Amniotic stem cell (primary cell): ENCODE results near the gene WDR37.
"Not testable (repeated sequence)": the region's sequence is repeated elsewhere in the genome, so short reads cannot be mapped to it uniquely, and the experiment has no call there.

Experiments used
- DNase-seq: peaks from one replicate; lab custom pipeline; 2025; lab: John Stamatoyannopoulos, UW

The WDR37 gene

GRCh38 chr10:1056326-1057105 lies at the start of gene WDR37:
Gene WDR37 (plus strand): TSS chr10:1056385. CDS start chr10:1072156, 15,771 bp downstream.
- DNase-seq, result peak; percentile 79

- DNase-seq, result no peak
Measured at GRCh38 chr10:1006573-1006972, 49.6 kb upstream of the WDR37 start.

GRCh38 chr10:1007583-1007982 lies 48.6 kb upstream of the WDR37 start:
- no peak for DNase-seq

GRCh38 chr10:1009071-1009494 lies 47.1 kb upstream of the WDR37 start:
- DNase-seq, result no peak

GRCh38 chr10:1009947-1010346 lies 46.2 kb upstream of the WDR37 start:
- not testable (repeated sequence) for DNase-seq

GRCh38 chr10:1010703-1011102 lies 45.5 kb upstream of the WDR37 start:
- DNase-seq, result no peak

GRCh38 chr10:1011696-1012095 lies 44.5 kb upstream of the WDR37 start:
- no peak for DNase-seq

GRCh38 chr10:1015688-1016087 lies 40.5 kb upstream of the WDR37 start:
- DNase-seq, result no peak

- DNase-seq, result no peak
Measured at GRCh38 chr10:1019362-1019761, 36.8 kb upstream of the WDR37 start.

GRCh38 chr10:1020460-1020859 lies 35.7 kb upstream of the WDR37 start:
- DNase-seq, result no peak

- no peak for DNase-seq
Measured at GRCh38 chr10:1020958-1021357, 35.2 kb upstream of the WDR37 start.

- no peak for DNase-seq
Measured at GRCh38 chr10:1022413-1022812, 33.8 kb upstream of the WDR37 start.

- DNase-seq, result no peak
Measured at GRCh38 chr10:1024103-1024502, 32.1 kb upstream of the WDR37 start.

- no peak for DNase-seq
Measured at GRCh38 chr10:1025683-1026082, 30.5 kb upstream of the WDR37 start, which contains the start of gene IDI2. Gene IDI2 (minus strand): TSS chr10:1025859. CDS start chr10:1024723, 1,136 bp downstream.

GRCh38 chr10:1026578-1026977 lies 29.6 kb upstream of the WDR37 start:
- DNase-seq, result no peak

- no peak for DNase-seq
Measured at GRCh38 chr10:1029838-1030237, 26.3 kb upstream of the WDR37 start.

GRCh38 chr10:1033601-1034000 lies 22.6 kb upstream of the WDR37 start:
- no peak for DNase-seq

- no peak for DNase-seq
Measured at GRCh38 chr10:1034758-1035157, 21.4 kb upstream of the WDR37 start.

- DNase-seq, result no peak
Measured at GRCh38 chr10:1035201-1035600, 21.0 kb upstream of the WDR37 start.

GRCh38 chr10:1036341-1036791 lies 19.8 kb upstream of the WDR37 start:
- no peak for DNase-seq

GRCh38 chr10:1037098-1037497 lies 19.1 kb upstream of the WDR37 start:
- DNase-seq, result no peak

- DNase-seq, result not testable (repeated sequence)
Measured at GRCh38 chr10:1038769-1039168, 17.4 kb upstream of the WDR37 start.

- no peak for DNase-seq
Measured at GRCh38 chr10:1040133-1040532, 16.1 kb upstream of the WDR37 start.

GRCh38 chr10:1041514-1041913 lies 14.7 kb upstream of the WDR37 start:
- DNase-seq, result no peak
